NCI-H2171 treated with DMSO at 0.1 percent for 48 hours (cell line): ENCODE measurements around the gene APOBEC3A.
A peak's percentile ranks its signal among the peaks of the same experiment; 100 is the strongest.
"Not testable (repeated sequence)": the region's sequence is repeated elsewhere in the genome, so short reads cannot be mapped to it uniquely, and the experiment has no call there.

Experiments used
- DNase-seq: peaks from one replicate; lab custom pipeline; 2025; lab: John Stamatoyannopoulos, UW

APOBEC3A gene

GRCh38 chr22:38981005-38981991 lies 23.9 kb downstream of the APOBEC3A start:
- no peak for DNase-seq

- no peak for DNase-seq
These were observed 24.9 kb downstream of the APOBEC3A start, which contains the start of gene APOBEC3B for GRCh38 chr22:38981992-38982927. Gene APOBEC3B (plus strand): TSS chr22:38982347. CDS start chr22:38982454, 107 bp downstream.

GRCh38 chr22:38984224-38984623 lies 26.8 kb downstream of the APOBEC3A start:
- peak; percentile 12 for DNase-seq

GRCh38 chr22:38984784-38985757 lies 27.7 kb downstream of the APOBEC3A start:
- DNase-seq: peak; percentile 77

- no peak for DNase-seq
These were observed 29.2 kb downstream of the APOBEC3A start for GRCh38 chr22:38986629-38987028.

- no peak for DNase-seq
These were observed 29.9 kb downstream of the APOBEC3A start for GRCh38 chr22:38987171-38987895.

GRCh38 chr22:38989466-38989865 lies 32.1 kb downstream of the APOBEC3A start:
- DNase-seq: no peak

- peak; percentile 29 for DNase-seq
These were observed 35.5 kb downstream of the APOBEC3A start for GRCh38 chr22:38992871-38993371.

GRCh38 chr22:38996105-38996504 lies 38.7 kb downstream of the APOBEC3A start:
- DNase-seq: no peak

- no peak for DNase-seq
These were observed 40.1 kb downstream of the APOBEC3A start for GRCh38 chr22:38997518-38997917.

- peak; percentile 64 for DNase-seq
These were observed 45.8 kb downstream of the APOBEC3A start for GRCh38 chr22:39003165-39003638.

GRCh38 chr22:39007177-39007576 lies 49.8 kb downstream of the APOBEC3A start:
- DNase-seq: no peak

GRCh38 chr22:39008271-39008850 lies 51.0 kb downstream of the APOBEC3A start:
- not testable (repeated sequence) for DNase-seq

GRCh38 chr22:39010946-39011345 lies 53.5 kb downstream of the APOBEC3A start:
- DNase-seq: no peak
